TTC549 (cell line): ENCODE results near the gene SMPDL3A.

Experiments used
- FAIRE-seq: peaks from 2 replicates; lab custom pipeline; 2012; peaks lifted over from hg19 to GRCh38; lab: Jason Lieb, UNC

SMPDL3A gene

GRCh38 chr6:122778302-122778701, 10.8 kb upstream of the SMPDL3A start:
- FAIRE-seq, result no peak

GRCh38 chr6:122778985-122779661, 9.9 kb upstream of the SMPDL3A start:
- FAIRE-seq, result no peak

GRCh38 chr6:122779667-122780066, 9.4 kb upstream of the SMPDL3A start, which contains the start of gene FABP7:
Gene FABP7 (plus strand): TSS chr6:122779716. CDS start chr6:122779795, 79 bp downstream.
- FAIRE-seq, result no peak

GRCh38 chr6:122780114-122780513, 8.9 kb upstream of the SMPDL3A start:
- no peak for FAIRE-seq

GRCh38 chr6:122781716-122782115, 7.3 kb upstream of the SMPDL3A start:
- FAIRE-seq, result no peak

- no peak for FAIRE-seq
Observed at GRCh38 chr6:122783401-122783800, 5.7 kb upstream of the SMPDL3A start.

GRCh38 chr6:122785891-122786290, 3.2 kb upstream of the SMPDL3A start:
- FAIRE-seq, result no peak

GRCh38 chr6:122787721-122788120, 1.3 kb upstream of the SMPDL3A start:
- no peak for FAIRE-seq

GRCh38 chr6:122788208-122788607, 850 bp upstream of the SMPDL3A start:
- no peak for FAIRE-seq

- no peak for FAIRE-seq
Observed at GRCh38 chr6:122788663-122789181, 336 bp upstream of the SMPDL3A start.

GRCh38 chr6:122790028-122790422, 967 bp downstream of the SMPDL3A start:
- no peak for FAIRE-seq

GRCh38 chr6:122790423-122791309, 1.6 kb downstream of the SMPDL3A start:
- FAIRE-seq, result no peak

- no peak for FAIRE-seq
Observed at GRCh38 chr6:122791310-122791679, 2.2 kb downstream of the SMPDL3A start.

- FAIRE-seq, result no peak
Observed at GRCh38 chr6:122792766-122793165, 3.7 kb downstream of the SMPDL3A start.

- no peak for FAIRE-seq
Observed at GRCh38 chr6:122797537-122797936, 8.5 kb downstream of the SMPDL3A start.

- no peak for FAIRE-seq
Observed at GRCh38 chr6:122798099-122798641, 9.1 kb downstream of the SMPDL3A start.

- FAIRE-seq, result no peak
Observed at GRCh38 chr6:122799140-122799745, 10.2 kb downstream of the SMPDL3A start.

GRCh38 chr6:122799916-122800686, 11.0 kb downstream of the SMPDL3A start:
- FAIRE-seq, result no peak

- FAIRE-seq, result no peak
Observed at GRCh38 chr6:122800906-122801305, 11.8 kb downstream of the SMPDL3A start.

- no peak for FAIRE-seq
Observed at GRCh38 chr6:122801397-122801796, 12.3 kb downstream of the SMPDL3A start.

GRCh38 chr6:122803171-122803661, 14.2 kb downstream of the SMPDL3A start:
- FAIRE-seq, result no peak
